HCT116 (cell line): ENCODE data around the gene TSPAN2.

Source experiments
- ATF3 ChIP-seq: IDR thresholded peaks from 2 replicates; pipeline ENCODE4 v1.6.1; 2012
- CEBPB ChIP-seq: IDR thresholded peaks from 2 replicates; pipeline ENCODE4 v1.6.1; 2012; ENCODE audit warnings: low read depth
- CTCF ChIP-seq, 3 experiments: fragments of 200-600 bp in 1 of 3; sonication (generic) in 1 of 3; IDR thresholded peaks in 2 of 3; conservative IDR thresholded peaks in 1 of 3; 2 replicates each; pipeline ENCODE4 v1.5.1; 2012 to 2017; ENCODE audit warnings: low read depth in 2 of 3, low read length in 2 of 3, antibody characterized with exemption in 1 of 3, borderline replicate concordance in 1 of 3, control low read depth in 1 of 3, mild to moderate bottlenecking in 1 of 3, mixed read lengths in 1 of 3, mixed run types in 1 of 3, moderate library complexity in 1 of 3; ENCODE audit not compliant: insufficient read depth in 1 of 3
- EGR1 ChIP-seq: IDR thresholded peaks from 2 replicates; pipeline ENCODE4 v1.6.1; 2012; ENCODE audit warnings: low read depth
- EZH2 ChIP-seq: fragments of 200-600 bp; sonication (generic); IDR thresholded peaks from 2 replicates; pipeline ENCODE4 v1.6.1; 2017; ENCODE audit warnings: antibody characterized with exemption, mixed run types
- EZH2phosphoT487 ChIP-seq: fragments of 200-600 bp; IDR thresholded peaks from 2 replicates; pipeline ENCODE4 v1.6.1; 2018; ENCODE audit warnings: antibody characterized with exemption, borderline replicate concordance
- POLR2AphosphoS5 ChIP-seq: IDR thresholded peaks from 2 replicates; pipeline ENCODE4 v1.6.1; 2011; ENCODE audit warnings: mild to moderate bottlenecking, low read depth, low read length, moderate library complexity
- TCF7L2 ChIP-seq: IDR thresholded peaks from 2 replicates; pipeline ENCODE4 v1.7.0; 2011; ENCODE audit warnings: borderline replicate concordance, inconsistent platforms; ENCODE audit not compliant: insufficient read depth, insufficient read length; ENCODE audit errors: extremely low read depth
- ZBTB33 ChIP-seq: IDR thresholded peaks from 2 replicates; pipeline ENCODE4 v1.6.1; 2011; ENCODE audit warnings: mild to moderate bottlenecking, low read length, moderate library complexity; ENCODE audit not compliant: insufficient replicate concordance; ENCODE audit errors: extremely low read depth

- TF ChIP-seq CTCF (IDR thresholded peaks at IDR 0.05 in 2 of 3, conservative IDR thresholded peaks at IDR 0.05 in 1 of 3; ENCODE audit: borderline replicate concordance in 1 of 3, insufficient read depth in 1 of 3, low read depth in 2 of 3, low read length in 2 of 3) (no peak), EZH2 (no peak), EZH2phosphoT487 (no peak), EGR1 (no peak), POLR2AphosphoS5 (no peak), ZBTB33 (no peak), CEBPB (no peak), TCF7L2 (no peak), ATF3 (no peak)
Measured at GRCh38 chr1:115130786-115131185, 41.5 kb upstream of the TSPAN2 start.
